MM.1S (cell line): ENCODE measurements around the gene SVOP.
"Not testable (repeated sequence)": the region's sequence is repeated elsewhere in the genome, so short reads cannot be mapped to it uniquely, and the experiment has no call there.

ENCODE experiments used
- DNase-seq: peaks from one replicate; pipeline ENCODE4 v3.0.0-alpha.2; 2015
- H2AFZ ChIP-seq: fragments of 300-600 bp; sonication (generic); 2 replicates; pipeline ENCODE4 v1.6.0; 2016; ENCODE audit warnings: antibody characterized with exemption, low read length
- H3F3A ChIP-seq: fragments of 300-600 bp; sonication (generic); 2 replicates; pipeline ENCODE4 v1.6.1; 2016; ENCODE audit warnings: mild to moderate bottlenecking, antibody characterized with exemption, low read length, moderate library complexity, mixed read lengths; ENCODE audit not compliant: insufficient read depth
- H3K27ac ChIP-seq: fragments of 300-600 bp; sonication (generic); 2 replicates; pipeline ENCODE4 v1.5.1; 2016; ENCODE audit warnings: mild to moderate bottlenecking, low read length
- H3K27me3 ChIP-seq: fragments of 300-600 bp; sonication (generic); replicated peaks from 2 replicates; pipeline ENCODE4 v1.6.0; 2016; ENCODE audit warnings: low read length; ENCODE audit not compliant: insufficient read depth
- H3K36me3 ChIP-seq: fragments of 300-600 bp; sonication (generic); replicated peaks from 2 replicates; pipeline ENCODE4 v1.6.1; 2016; ENCODE audit warnings: mild to moderate bottlenecking, low read length, mixed read lengths; ENCODE audit not compliant: insufficient read depth
- H3K4me1 ChIP-seq: fragments of 300-600 bp; sonication (generic); 2 replicates; pipeline ENCODE4 v1.6.1; 2016; ENCODE audit warnings: low read length, mixed read lengths
- H3K4me2 ChIP-seq: fragments of 300-600 bp; sonication (generic); 2 replicates; pipeline ENCODE4 v1.6.0; 2016; ENCODE audit warnings: low read depth, low read length
- H3K4me3 ChIP-seq: fragments of 300-600 bp; sonication (generic); 2 replicates; pipeline ENCODE4 v1.5.1; 2016; ENCODE audit warnings: low read length, mixed read lengths
- H3K79me2 ChIP-seq: fragments of 300-600 bp; sonication (generic); 2 replicates; pipeline ENCODE4 v1.6.1; 2016; ENCODE audit warnings: mixed run types, low read length, mixed read lengths
- H3K9ac ChIP-seq: fragments of 300-600 bp; sonication (generic); 2 replicates; pipeline ENCODE4 v1.6.1; 2016; ENCODE audit warnings: low read length, mixed read lengths
- H3K9me2 ChIP-seq: fragments of 300-600 bp; sonication (generic); replicated peaks from 2 replicates; pipeline ENCODE4 v1.6.1; 2016; ENCODE audit warnings: mild to moderate bottlenecking, low read length, mixed read lengths; ENCODE audit not compliant: insufficient read depth
- H3K9me3 ChIP-seq: fragments of 300-600 bp; sonication (generic); replicated peaks from 2 replicates; pipeline ENCODE4 v1.6.1; 2016; ENCODE audit warnings: mild to moderate bottlenecking, low read length, mixed read lengths; ENCODE audit not compliant: insufficient read depth
- H4K20me1 ChIP-seq: fragments of 300-600 bp; sonication (generic); 2 replicates; pipeline ENCODE4 v1.6.1; 2016; ENCODE audit warnings: mild to moderate bottlenecking, low read length, moderate library complexity, mixed read lengths; ENCODE audit not compliant: insufficient read depth
- EZH2 ChIP-seq: fragments of 300-600 bp; sonication (generic); optimal IDR thresholded peaks from 2 replicates; pipeline ENCODE3; 2017; ENCODE audit warnings: low read depth, mild to moderate bottlenecking, antibody characterized with exemption, low read length, mixed read lengths
- EZH2phosphoT487 ChIP-seq: fragments of 300-600 bp; sonication (generic); IDR thresholded peaks from 2 replicates; pipeline ENCODE4 v1.6.1; 2018; ENCODE audit warnings: antibody characterized with exemption, low read length
- TF ChIP-seq, protein P1 (sequence below): fragments of 300-600 bp; sonication (generic); IDR thresholded peaks from 2 replicates; pipeline ENCODE4 v1.5.1; 2016; ENCODE audit warnings: antibody characterized with exemption, low read length, mixed read lengths

Gene SVOP

DNA sequence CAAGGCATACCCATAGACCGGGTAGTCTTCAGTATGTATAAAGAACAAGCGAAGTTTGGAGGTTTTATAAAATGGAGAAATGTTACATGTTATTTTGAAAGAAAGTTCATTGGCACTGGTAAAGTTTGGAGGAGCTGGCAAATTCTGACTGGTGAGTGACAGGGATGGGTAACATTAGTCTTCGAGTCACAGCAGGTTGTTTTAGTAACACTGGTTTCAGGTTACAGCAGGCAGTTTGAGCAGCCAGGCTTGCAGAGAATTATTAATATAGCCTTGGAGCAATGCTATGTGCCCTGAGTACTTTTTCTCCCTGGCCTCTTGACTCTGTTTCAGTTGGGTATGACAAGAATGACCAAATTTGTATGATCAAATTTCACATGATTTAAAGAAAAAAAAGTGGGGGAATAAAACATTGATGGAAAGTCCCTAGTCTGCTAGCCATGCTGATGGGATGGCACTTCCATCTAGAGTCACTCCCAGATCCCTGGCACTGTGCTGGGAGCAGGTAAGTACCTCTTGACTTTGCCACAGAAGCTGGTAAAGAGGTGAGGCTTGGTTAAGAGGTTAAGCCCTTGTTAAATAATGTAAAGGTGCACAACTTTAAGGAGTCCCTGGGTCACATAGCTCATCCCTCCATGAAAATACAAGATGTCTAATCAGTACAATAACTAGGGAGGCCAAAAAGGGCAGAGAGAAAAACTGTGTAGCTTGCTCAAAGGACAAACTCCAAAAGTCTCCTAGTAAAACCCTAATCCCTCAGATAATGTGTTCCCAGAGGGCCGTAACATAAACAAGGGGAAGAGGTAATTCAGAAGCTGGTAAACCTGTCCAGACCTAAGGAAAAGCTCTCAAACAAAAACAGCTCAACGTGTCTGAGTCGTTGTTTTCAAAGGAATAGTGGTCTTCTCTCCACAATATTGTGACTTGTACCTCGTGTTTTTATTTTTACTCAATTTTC lies 12.7 kb upstream of the SVOP start:
- no peaks in the 10 kb centered on the region for H3K36me3 ChIP-seq
- H3K4me3 ChIP-seq, result no peak overlapping the region
- H3K9me2 ChIP-seq, result no peaks in the 10 kb centered on the region
- H3K4me2 ChIP-seq, result no peak overlapping the region
- no peak overlapping the region for H3K27ac ChIP-seq
- TF ChIP-seq EZH2phosphoT487 (no peak), EZH2 (no peak)
- TF ChIP-seq, protein P1, sequence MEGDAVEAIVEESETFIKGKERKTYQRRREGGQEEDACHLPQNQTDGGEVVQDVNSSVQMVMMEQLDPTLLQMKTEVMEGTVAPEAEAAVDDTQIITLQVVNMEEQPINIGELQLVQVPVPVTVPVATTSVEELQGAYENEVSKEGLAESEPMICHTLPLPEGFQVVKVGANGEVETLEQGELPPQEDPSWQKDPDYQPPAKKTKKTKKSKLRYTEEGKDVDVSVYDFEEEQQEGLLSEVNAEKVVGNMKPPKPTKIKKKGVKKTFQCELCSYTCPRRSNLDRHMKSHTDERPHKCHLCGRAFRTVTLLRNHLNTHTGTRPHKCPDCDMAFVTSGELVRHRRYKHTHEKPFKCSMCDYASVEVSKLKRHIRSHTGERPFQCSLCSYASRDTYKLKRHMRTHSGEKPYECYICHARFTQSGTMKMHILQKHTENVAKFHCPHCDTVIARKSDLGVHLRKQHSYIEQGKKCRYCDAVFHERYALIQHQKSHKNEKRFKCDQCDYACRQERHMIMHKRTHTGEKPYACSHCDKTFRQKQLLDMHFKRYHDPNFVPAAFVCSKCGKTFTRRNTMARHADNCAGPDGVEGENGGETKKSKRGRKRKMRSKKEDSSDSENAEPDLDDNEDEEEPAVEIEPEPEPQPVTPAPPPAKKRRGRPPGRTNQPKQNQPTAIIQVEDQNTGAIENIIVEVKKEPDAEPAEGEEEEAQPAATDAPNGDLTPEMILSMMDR, result no peak
- no peaks in the 10 kb centered on the region for H3K9me3 ChIP-seq
- no peaks in the 10 kb centered on the region for H4K20me1 ChIP-seq
- no peaks in the 10 kb centered on the region for H3K4me1 ChIP-seq
- no peak for DNase-seq
- H2AFZ ChIP-seq, result no peak overlapping the region
- H3K9ac ChIP-seq, result no peak overlapping the region
- no peaks in the 10 kb centered on the region for H3K27me3 ChIP-seq
- no peaks in the 10 kb centered on the region for H3K79me2 ChIP-seq
- H3F3A ChIP-seq, result no peaks in the 10 kb centered on the region

DNA sequence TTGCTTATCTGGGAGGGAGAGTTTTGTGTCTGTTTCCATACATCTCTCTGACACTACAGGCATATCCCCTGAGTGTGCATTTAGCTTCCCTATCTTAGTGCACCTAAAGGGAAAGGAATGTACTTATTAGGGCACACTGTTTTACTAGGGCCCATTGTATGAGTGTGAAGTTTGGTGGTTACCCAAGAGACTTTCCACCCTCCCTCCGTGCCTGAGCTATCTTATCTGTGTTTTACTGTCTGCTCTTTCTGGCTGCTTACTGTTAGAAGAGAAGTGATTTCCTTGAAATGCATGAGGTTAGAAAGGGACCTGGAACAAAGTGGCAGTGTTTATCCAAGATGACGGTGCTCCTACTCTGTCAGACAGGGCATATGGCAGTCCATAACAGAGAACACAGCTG lies 8.5 kb upstream of the SVOP start:
- Histone ChIP-seq H3K27ac (no peak overlapping the region), H2AFZ (no peak overlapping the region), H3K27me3 (no peaks in the 10 kb centered on the region), H3K4me3 (no peak overlapping the region), H3K4me1 (no peaks in the 10 kb centered on the region), H3F3A (no peaks in the 10 kb centered on the region), H4K20me1 (no peaks in the 10 kb centered on the region), H3K4me2 (no peak overlapping the region), H3K9me2 (no peaks in the 10 kb centered on the region), H3K9ac (no peak overlapping the region), H3K36me3 (no peaks in the 10 kb centered on the region), H3K9me3 (no peaks in the 10 kb centered on the region), H3K79me2 (no peaks in the 10 kb centered on the region)
- no peak for DNase-seq
- TF ChIP-seq, protein P1, result no peak
- TF ChIP-seq EZH2 (no peak), EZH2phosphoT487 (no peak)

GRCh38 chr12:109028624-109029023 lies 7.8 kb upstream of the SVOP start:
- not testable (repeated sequence) for DNase-seq

GRCh38 chr12:109027767-109028166 lies 6.9 kb upstream of the SVOP start:
- Histone ChIP-seq H3K27me3 (no peaks in the 10 kb centered on the region), H3K27ac (no peak overlapping the region), H3K79me2 (no peaks in the 10 kb centered on the region), H3K4me2 (no peak overlapping the region), H3K36me3 (no peaks in the 10 kb centered on the region), H3K9ac (no peak overlapping the region), H3K4me1 (no peaks in the 10 kb centered on the region), H3K9me3 (no peaks in the 10 kb centered on the region), H2AFZ (no peak overlapping the region), H4K20me1 (no peaks in the 10 kb centered on the region), H3K9me2 (no peaks in the 10 kb centered on the region), H3F3A (no peaks in the 10 kb centered on the region), H3K4me3 (no peak overlapping the region)
- TF ChIP-seq, protein P1, result no peak
- TF ChIP-seq EZH2phosphoT487 (no peak), EZH2 (no peak)
- DNase-seq, result no peak

More at GRCh38 chr12:109028624-109029023, 7.8 kb upstream of the SVOP start:
- not testable (repeated sequence) for H3K79me2 ChIP-seq, H3K9ac ChIP-seq, H3K27me3 ChIP-seq, H3F3A ChIP-seq, H4K20me1 ChIP-seq, H3K27ac ChIP-seq, H3K4me1 ChIP-seq, H3K4me2 ChIP-seq, H2AFZ ChIP-seq, H3K9me2 ChIP-seq, H3K36me3 ChIP-seq, H3K9me3 ChIP-seq, H3K4me3 ChIP-seq
